Brain pericyte (primary cell): Measurements from ENCODE around the gene UNC5A.

Experiments
- DNase-seq: peaks from one replicate; pipeline ENCODE4 v3.0.0-alpha.2; 2012; ENCODE audit warnings: low read depth, low spot score

The UNC5A gene

GRCh38 chr5:176894298-176894697 lies 83.9 kb downstream of the UNC5A start:
- DNase-seq, result no peak

GRCh38 chr5:176895831-176896230 lies 85.5 kb downstream of the UNC5A start:
- DNase-seq, result no peak

GRCh38 chr5:176897263-176897662 lies 86.9 kb downstream of the UNC5A start:
- no peak for DNase-seq

GRCh38 chr5:176899296-176899891 lies 89.0 kb downstream of the UNC5A start, which contains the start of gene HK3:
TSS of gene HK3 (minus strand) at chr5:176899346. CDS start at chr5:176896159, 3,187 bp downstream.
- no peak for DNase-seq

GRCh38 chr5:176899946-176900779 lies 89.8 kb downstream of the UNC5A start:
- no peak for DNase-seq

GRCh38 chr5:176900780-176901204 lies 90.4 kb downstream of the UNC5A start:
- no peak for DNase-seq

- DNase-seq, result no peak
Observed at GRCh38 chr5:176901260-176902101, 91.1 kb downstream of the UNC5A start.

- no peak for DNase-seq
Observed at GRCh38 chr5:176902102-176902814, 91.9 kb downstream of the UNC5A start.

- DNase-seq, result no peak
Observed at GRCh38 chr5:176902911-176903664, 92.7 kb downstream of the UNC5A start.

GRCh38 chr5:176904276-176904675 lies 93.9 kb downstream of the UNC5A start:
- no peak for DNase-seq

- DNase-seq, result no peak
Observed at GRCh38 chr5:176906126-176906525, 95.8 kb downstream of the UNC5A start.

- DNase-seq, result no peak
Observed at GRCh38 chr5:176906796-176907195, 96.4 kb downstream of the UNC5A start.

- no peak for DNase-seq
Observed at GRCh38 chr5:176908675-176909368, 98.5 kb downstream of the UNC5A start.

- DNase-seq, result no peak
Observed at GRCh38 chr5:176912115-176912514, 101.8 kb downstream of the UNC5A start.

GRCh38 chr5:176915906-176916305 lies 105.5 kb downstream of the UNC5A start:
- no peak for DNase-seq

- DNase-seq, result no peak
Observed at GRCh38 chr5:176916337-176916736, 106.0 kb downstream of the UNC5A start.

- no peak for DNase-seq
Observed at GRCh38 chr5:176918613-176919012, 108.3 kb downstream of the UNC5A start.

GRCh38 chr5:176921714-176922113 lies 111.4 kb downstream of the UNC5A start:
- no peak for DNase-seq

GRCh38 chr5:176922817-176923216 lies 112.5 kb downstream of the UNC5A start:
- DNase-seq, result no peak

GRCh38 chr5:176927562-176927961 lies 117.2 kb downstream of the UNC5A start:
- no peak for DNase-seq
